Cardiac septum (tissue), 1 donor: ENCODE data around the gene ZC3H6. TPM values are rescaled to one million over a fixed set of nuclear protein-coding genes. Genes with fewer than 3 reads are reported as not detected.
"Not testable (repeated sequence)": the region's sequence is repeated elsewhere in the genome, so short reads cannot be mapped to it uniquely, and the experiment has no call there.

Experiments used
- DNase-seq: peaks from one replicate; pipeline ENCODE4 v3.0.0-alpha.2; 2020; ENCODE audit warnings: low spot score
- intact Hi-C: fragments of 100-400 bp; cut with DNase I; formaldehyde crosslinking; loops from one replicate; pipeline ENCODE4 v1.14.0; 2022
- total RNA-seq: library from RNA; stranded (reverse); fragmentation: NEBNext Ultra II Directional; extraction: Animal tissue kit (Norgen Biotek cat#: 25700); gene quantifications from one replicate; pipeline ENCODE4 v1.2.1, GENCODE V29; 2021
- donor health status: DM: no; HTN: no; CAD: no.

ZC3H6 gene
- total RNA-seq, 1 donor from 2014 or later, result 19.1 TPM

DNA sequence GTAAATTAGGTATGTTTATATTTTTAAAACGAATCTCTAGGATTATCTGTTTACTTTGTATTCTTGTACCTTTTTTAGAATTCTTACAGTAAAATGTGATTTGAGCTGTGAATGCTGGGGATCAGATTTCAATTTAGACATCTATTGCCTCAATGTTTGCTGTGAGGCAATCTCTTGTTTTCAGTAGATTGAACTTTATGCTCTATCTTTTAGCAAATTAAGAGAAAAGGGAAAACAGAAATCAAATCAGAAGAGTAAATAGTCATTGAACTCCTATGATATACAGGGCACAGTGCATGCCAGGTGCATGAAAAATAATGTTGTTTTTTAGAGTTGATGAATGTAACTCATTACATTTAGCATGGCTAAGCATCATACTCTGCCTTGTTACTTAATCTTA is 39.5 kb downstream of the ZC3H6 start:
- intact Hi-C loops, result no loop called here
- DNase-seq, result no peak

DNA sequence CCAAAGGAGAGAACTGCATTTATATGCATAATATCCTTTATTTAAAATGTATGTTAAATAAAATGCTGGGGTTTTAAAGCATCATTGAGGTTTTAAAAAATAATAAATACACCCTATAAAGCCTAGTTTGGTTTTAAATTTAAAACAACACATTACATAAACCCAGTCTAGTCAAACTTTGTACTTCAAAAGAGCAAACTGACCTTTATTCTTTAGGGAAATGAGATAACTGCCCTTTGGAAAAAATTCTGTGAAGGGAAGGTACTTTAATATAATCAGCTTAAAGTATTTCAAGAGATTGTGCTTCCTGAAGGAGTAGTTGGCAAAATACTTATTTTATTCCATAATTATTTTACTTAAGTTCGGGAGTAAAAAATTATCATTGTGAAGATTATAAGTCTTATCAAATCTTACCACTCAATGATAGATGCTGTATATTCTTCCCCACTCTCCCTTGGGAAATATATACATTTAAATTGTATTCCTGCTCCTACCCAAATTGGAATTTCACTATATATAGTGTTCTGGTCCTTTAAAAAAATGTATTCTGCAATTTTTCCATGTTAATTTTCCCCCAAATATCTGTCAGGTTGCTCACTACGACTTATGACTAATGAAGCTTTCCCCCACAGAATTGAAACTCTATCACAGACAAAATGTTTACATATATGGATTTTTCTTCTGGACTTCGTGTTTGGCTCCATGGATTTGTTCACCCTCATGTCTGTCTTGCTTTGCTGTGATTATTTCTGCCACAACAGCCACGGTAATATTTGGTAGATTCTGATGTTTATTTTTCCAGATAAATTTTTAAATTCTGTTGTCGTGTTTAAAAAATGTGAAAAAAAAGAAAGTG is 42.1 kb downstream of the ZC3H6 start:
- no peak for DNase-seq
- intact Hi-C loops, result no loop called here

DNA sequence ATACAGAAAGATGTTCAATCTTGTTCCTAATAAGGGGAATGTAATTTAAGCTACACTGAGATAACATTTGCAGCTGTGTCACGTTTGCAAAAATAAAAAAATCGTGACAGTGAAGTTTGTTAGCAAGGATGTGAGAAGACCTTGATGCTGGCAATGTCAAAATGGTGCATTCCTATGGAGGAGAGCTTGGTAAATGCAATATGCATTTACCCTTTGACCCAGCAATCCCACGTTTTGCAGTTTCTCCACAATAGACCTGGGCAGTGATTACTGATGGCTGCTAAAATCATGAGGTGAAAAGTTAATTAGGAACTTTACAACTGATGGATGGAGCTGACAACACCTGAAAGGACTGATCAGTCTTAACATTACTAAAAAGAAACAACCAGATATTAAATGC is 43.1 kb downstream of the ZC3H6 start:
- intact Hi-C loops, result no loop called here
- DNase-seq, result no peak

DNA sequence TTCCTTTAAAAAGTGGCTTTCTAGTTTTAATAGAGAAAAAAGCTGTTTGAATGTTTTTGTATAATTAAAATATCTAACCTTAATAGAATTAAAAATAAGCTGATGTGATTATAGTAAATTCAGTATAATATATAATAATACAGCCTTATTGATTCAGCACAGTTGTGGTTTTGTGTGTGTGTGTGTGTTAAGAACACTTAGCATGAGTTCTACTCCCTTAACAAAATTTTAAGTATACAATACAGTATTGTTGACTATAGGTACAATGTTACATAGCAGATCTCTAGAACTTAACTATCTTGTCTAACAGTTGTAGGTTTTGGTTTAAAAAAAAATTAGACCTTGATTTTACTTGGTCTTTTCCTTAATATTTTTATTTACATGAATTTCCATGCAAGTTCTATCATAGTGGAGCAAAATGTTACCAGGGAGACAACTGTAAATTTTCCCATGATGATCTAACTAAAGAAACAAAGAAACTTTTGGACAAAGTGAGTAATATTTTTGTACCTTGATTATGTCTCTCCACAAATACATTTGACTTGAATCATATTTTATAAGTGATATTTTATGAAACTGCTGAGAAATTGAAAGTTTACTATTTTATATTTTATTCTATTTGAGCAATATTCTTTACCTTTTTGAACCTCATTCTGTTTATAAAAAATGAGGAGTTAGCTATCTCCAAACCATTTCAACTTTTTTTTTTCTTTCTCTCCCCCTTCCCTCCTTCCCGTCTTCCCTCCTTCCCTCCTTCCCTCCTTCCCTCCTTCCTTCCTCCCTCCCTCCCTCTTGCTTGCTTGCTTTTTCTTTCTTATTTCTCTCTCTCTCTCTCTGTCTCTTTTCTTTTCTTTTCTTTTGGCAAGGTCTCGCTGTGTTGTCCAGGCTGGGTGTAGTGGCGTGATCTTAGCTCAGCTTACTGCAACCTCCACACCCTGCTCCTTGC is 46.3 kb downstream of the ZC3H6 start:
- DNase-seq, result no peak
- intact Hi-C loops, result no loop called here

DNA sequence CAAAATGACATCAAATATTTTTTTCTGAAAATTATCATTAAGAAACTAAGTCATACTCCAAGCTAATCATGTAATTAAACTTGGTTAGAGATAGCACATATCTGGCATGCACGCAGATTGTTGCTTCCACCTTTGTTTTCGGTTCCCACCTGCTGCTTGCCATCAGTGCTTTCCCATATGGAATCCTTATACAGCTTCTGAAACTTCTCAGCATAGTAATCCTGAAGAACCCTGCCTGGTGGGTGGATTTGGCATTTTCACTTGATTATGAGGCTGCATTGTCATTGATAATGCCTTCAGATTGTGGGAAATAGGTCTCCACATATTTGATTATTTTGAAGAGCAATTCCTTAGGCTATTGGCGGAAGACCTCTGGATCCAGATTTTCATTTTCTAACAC is 47.5 kb downstream of the ZC3H6 start:
- intact Hi-C loops, result no loop called here
- DNase-seq, result no peak

DNA sequence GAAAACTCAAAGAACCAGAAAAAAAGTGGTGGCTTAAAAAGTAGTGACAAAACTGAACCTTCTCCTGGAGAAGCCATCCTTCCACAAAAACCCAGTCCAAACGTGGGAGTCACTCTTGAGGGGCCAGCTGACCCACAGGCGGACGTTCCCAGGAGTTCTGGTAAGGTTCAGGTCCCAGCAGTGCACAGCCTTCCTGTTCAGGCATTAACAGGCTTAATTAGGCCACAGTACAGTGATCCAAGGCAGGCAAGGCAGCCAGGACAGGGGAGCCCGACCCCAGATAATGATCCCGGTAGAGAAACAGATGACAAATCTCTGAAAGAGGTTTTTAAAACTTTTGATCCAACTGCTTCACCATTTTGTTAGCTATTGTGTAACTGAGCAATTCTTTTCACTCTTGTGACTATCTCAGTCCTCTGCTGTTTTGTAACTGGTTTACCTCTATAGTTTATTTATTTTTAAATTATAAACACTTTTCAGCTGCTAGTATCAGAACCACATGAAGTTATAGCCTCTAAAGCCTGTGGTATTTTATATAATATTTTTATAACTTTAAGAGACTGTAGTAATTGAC is 56.8 kb downstream of the ZC3H6 start:
- intact Hi-C loops, result no loop called here
- no peak for DNase-seq

DNA sequence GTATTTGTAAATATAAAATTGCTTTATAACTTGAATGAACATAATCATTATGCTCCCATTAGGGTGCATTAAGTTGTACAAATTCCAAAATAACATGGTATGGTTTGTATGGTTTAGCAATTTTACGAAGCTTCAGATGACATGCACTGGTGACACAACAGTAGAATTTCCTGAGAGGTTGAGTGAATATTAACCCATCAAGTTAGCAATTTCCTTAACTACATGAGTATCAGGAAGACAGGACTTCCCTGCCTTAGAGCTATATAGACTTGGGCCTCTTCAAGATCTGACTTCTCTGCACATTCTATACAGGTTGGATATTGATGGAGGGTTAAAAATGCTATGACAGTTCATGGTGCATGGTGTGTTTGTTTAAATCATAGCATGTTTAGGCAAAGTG is 60.2 kb downstream of the ZC3H6 start:
- no peak for DNase-seq
- intact Hi-C loops, result no loop called here

DNA sequence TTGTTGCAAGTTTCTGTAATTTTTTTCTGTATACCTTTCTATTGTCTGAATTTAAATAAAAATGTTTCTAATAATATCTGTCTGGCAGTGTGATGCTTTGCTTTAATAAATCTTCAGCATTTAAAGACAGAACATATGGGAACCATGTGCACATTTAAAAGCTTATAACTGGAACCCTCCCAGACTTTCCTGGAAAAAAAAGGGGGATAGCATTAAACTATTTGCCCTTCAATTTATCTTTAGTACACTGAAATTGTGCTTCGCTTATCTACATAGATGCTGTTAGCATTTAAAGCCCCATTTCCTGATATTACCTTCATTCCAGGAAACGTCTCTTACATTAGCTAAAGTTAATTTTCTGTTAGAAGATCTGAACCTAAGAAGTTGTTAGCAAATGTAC is 64.6 kb downstream of the ZC3H6 start:
- intact Hi-C loops, result no loop called here
- DNase-seq, result no peak

DNA sequence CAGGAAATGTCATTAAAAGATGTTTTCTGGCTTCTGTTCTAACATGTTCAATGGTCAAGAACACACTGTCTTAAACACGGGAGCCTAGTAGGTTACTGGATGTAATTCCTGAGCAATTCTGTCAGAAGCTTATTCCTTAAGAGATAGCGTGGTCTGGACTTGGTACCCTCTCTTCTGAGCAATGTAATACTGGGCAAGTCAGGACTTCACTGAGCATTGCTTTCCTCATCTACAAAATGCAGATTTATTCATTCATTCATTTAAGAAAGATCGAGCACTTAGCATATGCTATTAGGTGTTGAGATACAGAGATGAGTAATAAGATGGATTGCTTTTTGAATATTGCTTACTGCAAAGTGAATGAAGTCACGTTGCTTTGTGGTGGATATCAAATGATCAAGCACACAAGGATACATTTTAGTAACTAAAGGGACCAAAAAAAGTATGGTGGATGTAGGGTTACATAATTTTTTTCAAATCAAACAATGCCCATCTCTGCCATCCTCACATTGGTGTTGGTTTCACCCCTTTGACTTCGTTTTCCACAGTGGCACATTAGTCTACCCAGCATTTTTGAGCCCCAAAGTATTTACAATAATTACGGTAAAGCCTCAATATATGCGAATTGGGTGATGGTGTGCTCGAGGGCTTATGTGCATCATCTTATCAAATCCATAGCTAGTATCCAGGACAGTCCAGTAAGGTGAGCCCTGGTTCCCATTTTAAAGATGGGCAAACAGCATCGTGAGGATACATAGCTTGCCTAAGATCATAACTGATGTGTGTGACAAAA is 65.3 kb downstream of the ZC3H6 start:
- intact Hi-C loops, result no loop called here
- DNase-seq, result no peak

DNA sequence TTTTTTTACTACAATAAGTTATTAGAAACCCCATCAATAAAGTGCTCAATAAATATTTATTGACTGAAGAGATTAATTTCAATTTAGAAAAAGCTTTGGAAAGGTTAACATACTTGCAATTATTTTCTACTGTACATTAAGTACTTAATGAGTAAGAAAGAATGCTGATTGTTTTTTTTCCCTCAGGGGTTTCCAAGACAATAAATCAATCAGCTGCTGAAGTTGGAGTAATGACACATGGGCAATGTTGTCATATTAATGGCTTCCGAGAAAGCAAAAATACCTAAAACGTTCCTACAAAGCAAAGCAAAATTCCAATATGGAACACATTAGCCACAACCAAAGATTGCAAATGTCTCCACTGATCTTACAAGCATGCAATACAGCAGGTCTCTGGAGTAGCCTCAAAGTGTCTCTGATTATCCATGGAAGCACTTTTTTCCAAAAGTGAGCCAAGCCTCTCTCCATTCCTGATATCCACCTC is 66.7 kb downstream of the ZC3H6 start:
- DNase-seq, result no peak
- intact Hi-C loops, result no loop called here

DNA sequence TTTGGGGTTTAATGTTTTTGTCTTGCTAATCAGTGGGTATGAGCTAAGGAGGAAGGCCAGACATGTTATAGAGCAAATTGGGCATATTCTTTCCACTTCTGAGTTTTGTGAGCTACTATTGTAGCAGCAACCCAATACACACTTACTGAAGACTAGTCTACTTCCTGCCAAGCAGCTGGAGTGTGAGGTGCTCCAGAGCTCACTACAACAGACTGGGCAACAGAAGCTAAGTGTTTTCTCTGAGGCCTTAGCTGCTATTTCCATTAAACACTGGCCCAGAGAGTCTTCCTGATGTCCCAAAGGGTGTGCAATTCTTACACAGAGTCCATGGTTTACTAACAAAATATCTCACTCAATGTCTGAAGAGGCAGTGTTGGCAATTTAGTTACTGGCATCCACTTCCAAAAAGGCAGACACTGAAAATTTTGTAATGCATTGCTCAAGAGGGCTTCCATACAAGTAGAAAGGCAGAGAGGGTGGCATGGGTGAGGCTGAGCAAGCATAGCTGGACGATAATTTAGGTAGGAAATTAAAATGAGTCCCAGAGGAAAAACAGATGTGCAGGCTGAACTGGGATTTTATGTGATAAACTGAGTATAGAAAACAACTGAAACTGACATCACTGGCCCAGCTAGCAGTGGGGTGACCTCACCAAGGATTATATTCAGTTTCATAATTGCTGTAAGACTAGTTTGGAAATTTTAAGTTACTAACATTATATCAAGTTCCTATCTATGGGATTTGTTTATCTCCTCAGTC is 68.6 kb downstream of the ZC3H6 start:
- intact Hi-C loops, result no loop called here
- DNase-seq, result no peak

DNA sequence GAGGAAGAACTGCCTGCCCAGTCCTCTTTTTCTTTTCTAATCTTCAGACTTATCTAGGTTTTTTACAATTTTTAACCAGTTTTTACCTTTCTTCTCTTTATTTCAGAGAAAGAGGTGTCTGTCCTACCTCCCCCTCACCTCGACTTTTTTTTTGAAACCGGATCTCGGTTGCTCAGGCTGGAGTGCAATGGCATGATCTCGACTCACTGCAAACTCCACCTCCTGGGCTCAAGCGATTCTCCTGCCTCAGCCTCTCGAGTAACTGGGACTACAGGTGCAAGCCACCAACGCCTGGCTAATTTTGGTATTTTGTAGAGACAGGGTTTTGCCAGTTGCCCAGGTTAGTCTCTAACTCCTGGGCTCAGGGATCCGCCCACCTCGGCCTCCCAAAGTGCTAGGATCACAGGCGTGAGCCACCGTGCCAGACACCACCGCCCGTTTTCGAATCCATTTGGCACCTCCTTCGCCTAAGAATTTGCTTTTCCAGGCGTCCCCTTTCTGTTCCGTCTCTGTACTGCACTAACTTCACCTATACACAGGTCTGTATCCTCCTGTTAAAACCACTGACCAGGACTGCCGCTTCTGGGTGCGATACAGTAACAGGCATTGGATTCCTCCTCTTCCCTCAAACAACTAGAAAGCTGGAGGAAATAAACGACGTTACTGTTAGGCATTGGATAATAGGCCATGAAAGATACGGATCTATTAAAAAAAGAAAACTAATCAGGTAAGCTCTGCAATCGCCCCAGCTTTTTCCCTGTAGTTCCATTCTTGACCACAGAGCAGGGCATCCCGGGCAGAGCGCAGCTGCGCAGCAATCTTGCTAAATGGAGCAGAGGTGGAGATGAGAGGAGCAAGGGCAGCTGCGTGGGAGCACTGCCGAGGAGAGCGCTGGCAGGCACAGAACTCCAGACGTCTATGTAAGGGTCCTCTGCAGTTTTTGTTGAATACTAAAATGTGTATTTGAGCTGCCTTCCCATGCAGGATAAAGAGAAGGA is 69.9 kb downstream of the ZC3H6 start:
- DNase-seq, result no peak
- intact Hi-C loops, result no loop called here

DNA sequence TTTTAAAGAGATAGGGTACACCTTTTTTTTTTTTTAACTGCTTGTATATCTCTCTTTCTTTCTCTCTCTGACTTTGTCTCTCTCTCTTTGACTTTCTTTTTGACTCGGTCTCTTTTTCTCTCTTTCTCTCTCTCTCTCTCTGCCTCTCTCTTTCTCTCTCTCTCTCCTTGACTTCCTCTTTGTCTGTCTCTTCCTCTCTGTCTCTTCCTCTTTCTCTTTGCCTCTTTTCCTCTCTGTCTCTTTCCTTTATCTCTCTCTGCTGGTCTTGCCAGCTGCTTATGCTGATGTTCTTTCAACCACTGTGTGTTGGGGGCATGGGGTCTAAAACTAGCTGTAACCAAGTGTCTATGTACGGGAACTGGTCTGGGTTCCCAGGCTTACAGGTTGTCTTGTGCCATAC is 76.9 kb downstream of the ZC3H6 start:
- intact Hi-C loops, result not testable (repeated sequence)

DNA sequence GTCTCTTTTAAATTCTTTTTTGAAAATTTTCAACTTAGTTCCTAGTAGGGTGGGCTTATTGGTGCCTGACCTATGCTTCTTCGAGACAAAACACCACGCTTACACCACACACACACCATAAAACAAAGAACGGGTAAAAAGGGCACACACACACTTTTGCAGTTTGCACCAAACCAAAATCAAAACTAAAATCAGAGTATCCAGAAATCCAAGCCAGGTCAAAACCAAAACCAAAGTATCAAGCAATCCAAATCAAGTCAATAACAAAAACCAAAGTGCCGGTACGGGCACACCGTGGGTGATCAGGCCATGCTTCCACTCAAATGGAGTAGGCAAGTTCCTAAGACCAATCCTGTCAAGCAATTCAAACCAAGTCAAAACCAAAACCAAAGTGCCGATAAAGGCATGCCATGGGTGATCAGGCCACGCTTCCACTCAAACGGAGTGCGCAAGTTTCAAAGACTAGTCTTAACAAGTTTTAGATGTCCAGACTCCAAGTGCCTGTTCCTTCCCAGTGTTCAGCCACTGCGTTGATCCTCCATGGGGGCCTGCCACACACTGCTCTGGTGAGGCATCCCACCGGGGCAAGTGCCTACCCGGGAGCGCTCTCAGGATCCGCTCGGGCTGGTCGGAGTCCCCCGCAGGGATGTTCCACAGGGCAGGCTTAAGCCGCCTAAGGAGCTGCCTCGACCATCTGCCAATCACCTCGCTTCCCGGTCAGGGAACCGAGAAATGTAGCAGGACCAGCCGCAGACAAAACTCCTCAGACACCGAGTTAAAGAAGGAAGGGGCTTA is 77.6 kb downstream of the ZC3H6 start:
- intact Hi-C loops, DNase-seq: not testable (repeated sequence)

More for the DNA sequence above, 76.9 kb downstream of the ZC3H6 start:
- not testable (repeated sequence) for DNase-seq

DNA sequence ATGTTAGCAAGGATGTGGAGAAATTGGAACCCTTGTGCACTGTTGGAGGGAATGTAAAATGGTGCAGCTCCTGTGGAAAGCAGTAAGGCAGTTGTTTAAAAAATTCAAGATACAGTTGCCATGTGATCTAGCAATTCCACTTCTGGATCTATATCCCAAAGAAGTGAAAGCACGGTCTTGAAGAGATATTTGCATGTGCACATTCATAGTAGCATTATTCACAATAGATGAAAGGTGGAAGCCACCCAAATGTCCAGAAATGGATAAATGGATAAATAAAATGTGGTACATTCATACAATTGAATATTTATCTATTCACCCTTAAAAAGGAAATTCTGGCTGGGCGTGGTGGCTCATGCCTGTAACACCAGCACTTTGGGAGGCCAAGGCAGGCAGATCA is 78.9 kb downstream of the ZC3H6 start:
- DNase-seq, intact Hi-C loops: not testable (repeated sequence)

DNA sequence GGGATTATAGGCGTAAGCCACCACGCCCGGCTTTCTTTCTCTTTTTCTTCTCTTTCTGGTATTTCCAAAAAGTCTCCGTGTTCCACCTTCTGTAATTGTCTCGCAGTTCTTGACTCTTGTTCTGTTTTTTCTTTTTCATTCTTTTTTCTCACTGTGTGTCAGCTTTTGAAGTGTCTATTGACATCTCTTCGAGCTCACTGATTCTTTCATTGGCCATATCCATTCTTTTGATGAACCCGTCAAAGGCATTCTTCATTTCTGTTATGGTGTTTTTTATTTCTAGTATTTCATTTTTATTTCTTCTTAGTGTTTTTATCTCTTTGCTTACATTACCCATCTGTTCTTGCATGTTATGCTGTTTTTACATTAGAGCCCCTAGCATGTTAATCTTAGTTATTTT is 84.7 kb downstream of the ZC3H6 start:
- intact Hi-C loops, DNase-seq: not testable (repeated sequence)
